GM12874 (cell line): ENCODE data around the gene PPP1R10.

Experiments used
- TF ChIP-seq, protein P1 (sequence below): IDR thresholded peaks from 2 replicates; pipeline ENCODE4 v1.5.1; 2011; ENCODE audit warnings: low read depth, mild to moderate bottlenecking, control low read depth, low read length, moderate library complexity; ENCODE audit not compliant: insufficient read depth

Gene PPP1R10

DNA sequence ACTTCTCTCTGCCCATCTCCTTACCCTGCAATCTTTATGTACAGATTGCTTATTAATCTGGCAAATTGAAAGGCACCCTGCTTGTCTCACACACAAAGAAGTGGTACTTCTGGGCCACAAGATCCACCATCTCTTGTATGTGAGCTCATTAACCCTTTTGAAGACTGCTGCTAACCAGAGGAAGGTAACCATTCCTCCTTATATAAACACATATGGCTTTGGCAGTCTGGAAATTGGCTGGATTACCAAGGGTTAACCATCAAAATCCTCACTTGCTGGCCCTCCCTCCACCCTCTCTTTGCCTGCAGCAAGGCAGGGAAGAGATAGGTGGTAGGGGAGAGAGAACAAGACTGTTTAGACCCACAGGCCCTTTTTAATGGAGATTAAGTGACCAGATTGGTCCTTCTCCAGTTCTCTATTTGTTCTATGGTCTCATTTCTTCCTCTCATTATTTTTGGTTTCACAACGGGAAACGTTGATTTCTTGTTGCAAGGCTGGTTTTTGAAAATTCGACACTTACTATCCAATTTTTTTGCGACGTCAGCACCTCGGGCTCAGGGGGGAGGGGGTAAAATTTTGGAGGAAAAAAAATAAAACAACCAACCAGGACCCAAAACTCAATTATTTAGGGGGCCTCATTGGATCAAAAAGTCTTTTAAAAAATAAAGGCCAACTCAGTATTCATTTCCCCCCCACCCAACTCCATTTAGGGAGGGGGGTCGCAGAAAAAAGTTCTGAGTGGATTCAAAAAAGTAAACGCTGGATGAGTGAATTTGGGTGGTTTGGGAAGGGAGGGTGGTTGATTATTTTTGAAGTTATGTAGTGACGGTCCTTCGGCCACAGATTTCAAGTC, 859 bp downstream of the PPP1R10 start:
- TF ChIP-seq, protein P1, sequence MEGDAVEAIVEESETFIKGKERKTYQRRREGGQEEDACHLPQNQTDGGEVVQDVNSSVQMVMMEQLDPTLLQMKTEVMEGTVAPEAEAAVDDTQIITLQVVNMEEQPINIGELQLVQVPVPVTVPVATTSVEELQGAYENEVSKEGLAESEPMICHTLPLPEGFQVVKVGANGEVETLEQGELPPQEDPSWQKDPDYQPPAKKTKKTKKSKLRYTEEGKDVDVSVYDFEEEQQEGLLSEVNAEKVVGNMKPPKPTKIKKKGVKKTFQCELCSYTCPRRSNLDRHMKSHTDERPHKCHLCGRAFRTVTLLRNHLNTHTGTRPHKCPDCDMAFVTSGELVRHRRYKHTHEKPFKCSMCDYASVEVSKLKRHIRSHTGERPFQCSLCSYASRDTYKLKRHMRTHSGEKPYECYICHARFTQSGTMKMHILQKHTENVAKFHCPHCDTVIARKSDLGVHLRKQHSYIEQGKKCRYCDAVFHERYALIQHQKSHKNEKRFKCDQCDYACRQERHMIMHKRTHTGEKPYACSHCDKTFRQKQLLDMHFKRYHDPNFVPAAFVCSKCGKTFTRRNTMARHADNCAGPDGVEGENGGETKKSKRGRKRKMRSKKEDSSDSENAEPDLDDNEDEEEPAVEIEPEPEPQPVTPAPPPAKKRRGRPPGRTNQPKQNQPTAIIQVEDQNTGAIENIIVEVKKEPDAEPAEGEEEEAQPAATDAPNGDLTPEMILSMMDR: no peak

DNA sequence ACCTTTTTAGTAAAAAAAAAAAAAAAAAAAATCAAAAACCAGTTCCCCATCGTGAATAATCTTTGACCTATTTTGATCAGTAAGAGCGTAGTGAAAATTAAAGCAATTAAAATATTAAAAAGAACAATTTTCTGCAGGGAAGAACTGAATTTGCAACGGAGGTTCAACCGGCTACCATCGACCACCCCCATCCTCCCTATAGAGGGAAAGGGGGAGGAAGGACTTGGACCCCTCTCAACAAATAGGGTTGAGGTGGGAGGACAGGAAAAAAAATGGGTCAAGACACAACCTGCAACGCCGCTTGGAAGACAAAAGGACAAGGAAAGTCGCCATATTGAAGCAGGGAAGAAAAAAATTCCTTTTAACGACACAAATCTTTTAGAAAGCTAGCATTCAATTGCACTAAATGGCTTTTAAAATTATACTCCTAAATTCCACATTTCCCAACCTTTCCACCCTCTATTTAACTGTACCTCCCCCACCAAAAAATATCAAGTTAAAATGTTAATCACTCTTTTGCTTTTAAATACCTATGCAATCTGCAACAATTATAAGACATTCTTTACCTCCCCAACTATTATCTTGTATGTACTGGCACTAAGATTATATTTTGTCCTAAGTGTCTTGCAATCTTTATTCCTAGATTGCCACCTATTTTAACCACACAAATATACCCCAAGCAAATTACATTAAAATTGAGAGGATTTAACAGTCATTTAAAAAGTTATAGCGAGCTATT, 1.7 kb downstream of the PPP1R10 start:
- TF ChIP-seq, protein P1: no peak

DNA sequence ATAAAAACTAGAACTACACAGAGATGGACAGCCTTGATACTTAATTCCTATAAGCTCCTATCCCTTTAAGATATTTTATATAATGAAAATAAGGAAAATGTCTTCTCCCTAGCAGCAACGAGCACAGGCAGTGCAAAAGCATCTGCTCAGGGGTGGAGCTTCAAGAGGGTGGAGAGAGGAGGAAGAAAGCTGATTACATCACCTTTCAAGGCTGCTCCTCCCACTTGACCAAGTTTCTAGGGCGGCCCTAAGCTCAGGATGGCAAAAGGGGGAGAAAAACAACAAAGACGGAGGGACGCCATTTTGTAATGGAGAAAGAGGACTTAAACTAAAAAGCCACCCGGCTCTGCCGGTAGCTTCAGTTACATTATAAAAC, 2.2 kb downstream of the PPP1R10 start:
- TF ChIP-seq, protein P1: no peak

DNA sequence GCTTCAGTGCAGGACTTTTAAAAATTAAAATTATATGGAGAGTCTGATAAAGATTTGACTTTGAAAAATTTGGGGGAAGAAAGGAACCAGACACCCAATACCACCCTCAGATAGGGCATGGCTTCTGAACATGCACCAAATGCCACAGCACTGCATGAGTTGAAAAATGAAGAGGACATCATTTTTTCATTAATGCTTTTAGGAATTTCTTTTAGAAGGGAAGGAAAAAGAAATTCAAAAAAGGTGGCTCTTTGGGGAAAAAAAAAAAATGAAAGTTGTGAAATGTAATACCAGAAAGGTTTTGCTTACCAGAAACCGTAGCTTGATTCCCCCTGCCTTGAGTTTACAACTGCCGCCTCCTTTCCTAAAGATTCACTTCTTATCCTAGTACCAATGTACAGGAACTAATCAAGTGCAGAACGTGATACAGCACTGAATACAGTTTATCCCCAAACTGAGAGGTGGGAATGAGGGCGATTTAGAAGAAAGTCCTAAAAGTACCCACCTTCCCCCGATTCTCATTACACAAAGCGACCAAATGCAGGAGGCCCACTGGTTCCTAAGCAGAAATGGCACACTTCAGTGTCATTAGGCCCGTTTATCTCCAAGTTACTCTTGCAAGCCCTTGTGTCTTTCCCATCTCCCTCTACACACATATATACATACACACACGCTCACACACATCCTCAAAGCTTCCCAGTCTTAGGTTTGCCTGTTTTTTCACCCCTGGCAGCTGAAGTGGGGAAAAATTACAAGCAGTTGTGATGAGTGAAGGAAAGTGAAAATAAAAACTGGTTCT, 2.8 kb downstream of the PPP1R10 start:
- TF ChIP-seq, protein P1: no peak

DNA sequence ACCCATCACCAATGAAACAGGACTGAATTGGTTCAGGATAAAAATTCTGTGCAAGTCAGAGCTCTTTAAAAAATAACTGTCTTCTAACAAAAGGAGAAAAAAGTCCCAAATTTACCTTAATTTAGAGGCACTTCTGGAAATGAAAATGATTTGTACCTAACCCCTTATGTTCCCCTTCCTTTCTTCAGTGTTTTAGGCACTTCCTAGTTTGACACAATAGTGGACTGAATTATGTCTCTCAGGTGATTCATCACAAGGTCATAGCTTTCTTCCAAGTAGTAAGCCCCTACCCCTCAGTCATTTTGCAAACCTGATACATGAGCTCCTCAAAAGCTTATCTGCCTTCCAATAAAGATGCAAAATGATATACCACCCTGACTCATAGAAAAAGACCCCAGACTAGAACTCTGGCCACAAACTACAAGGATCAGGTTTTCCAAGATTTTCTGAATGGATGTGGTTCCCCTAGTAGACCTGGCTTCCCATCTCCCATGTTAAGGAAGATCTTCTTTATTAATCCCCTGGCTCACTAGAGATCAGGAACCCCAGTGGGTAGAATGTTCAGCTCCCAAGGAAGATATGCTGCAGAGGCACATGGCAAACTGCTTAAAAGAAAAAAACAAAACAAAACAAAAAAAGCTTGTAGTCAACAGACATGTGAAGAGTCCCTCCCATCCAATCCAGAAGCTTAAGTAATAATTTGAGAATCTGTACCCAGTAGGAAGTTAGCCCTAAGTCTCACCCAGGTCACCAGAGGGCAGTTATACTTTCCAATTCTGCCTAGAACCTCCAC, 3.6 kb downstream of the PPP1R10 start:
- TF ChIP-seq, protein P1: no peak

DNA sequence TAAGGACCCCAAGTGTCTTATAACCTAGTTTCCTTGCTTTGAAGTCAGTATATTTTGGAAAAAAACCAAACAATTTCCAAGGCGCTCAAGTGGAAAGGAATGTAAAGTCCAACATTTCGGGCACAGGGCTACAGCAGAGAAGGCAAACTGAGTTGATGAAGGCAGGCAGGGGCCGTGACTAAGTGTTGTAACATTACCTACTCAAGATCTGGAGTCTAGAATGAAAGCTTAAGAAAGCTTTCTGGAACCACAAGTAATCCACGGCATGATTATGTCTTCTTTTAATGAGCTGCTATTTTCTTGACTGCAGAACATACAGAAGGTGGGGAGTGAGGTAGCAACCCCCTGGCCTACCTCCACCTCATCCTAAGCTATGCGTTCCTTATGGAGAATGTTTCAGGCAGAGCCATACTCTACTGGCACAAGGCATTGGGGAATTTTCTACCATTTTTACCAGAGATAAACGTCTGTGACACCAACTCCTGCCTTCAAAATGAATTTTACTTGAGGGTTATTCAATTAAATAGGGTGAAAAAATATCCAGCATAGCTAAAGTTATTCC, 4.3 kb downstream of the PPP1R10 start:
- TF ChIP-seq, protein P1: no peak
